GM12801 (cell line): ENCODE results near the gene NTMT1.

Source experiments
- CTCF ChIP-seq: IDR thresholded peaks from one replicate; pipeline ENCODE4 v1.5.1; 2011; ENCODE audit warnings: control low read depth; ENCODE audit not compliant: insufficient read length; ENCODE audit errors: extremely low read depth

The NTMT1 gene

DNA sequence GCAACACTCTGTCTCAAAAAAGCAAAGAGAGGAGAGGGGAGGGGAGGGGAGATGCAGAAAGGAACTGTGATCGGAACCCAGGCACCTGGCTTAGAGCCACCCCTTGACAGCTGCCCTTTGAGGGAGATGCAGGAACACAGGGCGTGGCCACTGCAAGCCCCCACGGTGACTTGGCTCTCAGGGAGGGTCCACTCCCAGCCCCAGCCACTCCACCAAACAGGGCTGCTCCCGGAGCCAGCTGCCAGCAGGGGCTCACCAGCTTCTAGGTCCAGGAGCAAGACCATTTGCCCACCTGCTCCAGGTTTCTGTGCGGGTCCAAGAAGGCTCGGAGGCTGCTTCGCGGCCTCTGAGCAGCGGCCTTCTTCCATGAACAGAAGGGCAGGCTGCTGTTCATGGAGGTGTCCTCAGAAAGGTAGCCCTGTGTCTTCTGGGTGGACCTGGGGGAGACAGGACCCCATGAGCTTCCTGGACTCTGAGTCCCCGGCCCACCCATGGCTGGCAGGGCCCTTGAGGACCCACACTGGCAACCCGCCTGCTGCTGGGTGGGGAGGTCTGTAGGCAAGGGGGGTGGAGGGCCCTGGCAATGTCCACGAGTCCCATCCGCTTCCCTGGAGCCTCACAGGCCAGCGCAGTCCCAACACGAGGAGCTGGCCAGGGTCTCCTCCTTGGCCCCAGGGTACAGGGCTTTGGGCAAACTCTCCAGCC lies 13.0 kb upstream of the NTMT1 start:
- TF ChIP-seq CTCF, result no peak

DNA sequence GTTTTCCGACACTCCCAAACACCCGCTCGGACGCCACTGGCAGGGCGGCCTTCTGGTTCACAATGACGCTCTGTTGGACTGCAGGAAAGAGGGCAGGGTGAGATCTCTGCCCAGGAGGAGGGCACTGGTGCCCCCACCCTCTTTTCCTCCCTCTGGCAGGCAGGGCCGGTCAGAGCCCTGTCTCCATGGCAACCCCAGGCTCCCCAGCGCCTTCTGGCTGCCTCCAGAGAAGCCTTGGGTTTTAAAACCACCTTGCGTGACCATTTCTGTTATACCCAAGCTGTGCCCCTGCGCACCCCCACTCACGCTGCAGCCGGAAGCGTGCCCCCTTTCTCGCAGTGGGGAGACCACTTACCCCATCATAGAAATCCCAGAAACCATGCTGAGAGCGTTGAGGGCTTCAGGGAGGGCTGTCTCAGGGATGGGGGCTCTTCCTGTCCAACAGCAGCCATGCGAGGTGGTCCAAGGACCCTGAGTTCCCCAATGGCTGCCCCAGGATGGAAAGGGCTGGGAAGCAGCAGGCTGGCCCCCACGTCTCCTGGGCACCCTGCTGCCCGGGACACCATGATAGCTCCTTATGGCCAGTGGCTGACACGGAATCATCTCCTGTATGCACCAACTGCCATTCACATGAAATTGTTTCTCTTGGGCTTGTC lies 12.3 kb upstream of the NTMT1 start:
- TF ChIP-seq CTCF, result no peak

- TF ChIP-seq CTCF, result no peak
These were observed 11.0 kb upstream of the NTMT1 start for GRCh38 chr9:129614932-129615331.

- no peak for TF ChIP-seq CTCF
These were observed 10.3 kb upstream of the NTMT1 start for GRCh38 chr9:129615407-129616285.

- TF ChIP-seq CTCF, result no peak
These were observed 8.8 kb upstream of the NTMT1 start for GRCh38 chr9:129617167-129617566.

DNA sequence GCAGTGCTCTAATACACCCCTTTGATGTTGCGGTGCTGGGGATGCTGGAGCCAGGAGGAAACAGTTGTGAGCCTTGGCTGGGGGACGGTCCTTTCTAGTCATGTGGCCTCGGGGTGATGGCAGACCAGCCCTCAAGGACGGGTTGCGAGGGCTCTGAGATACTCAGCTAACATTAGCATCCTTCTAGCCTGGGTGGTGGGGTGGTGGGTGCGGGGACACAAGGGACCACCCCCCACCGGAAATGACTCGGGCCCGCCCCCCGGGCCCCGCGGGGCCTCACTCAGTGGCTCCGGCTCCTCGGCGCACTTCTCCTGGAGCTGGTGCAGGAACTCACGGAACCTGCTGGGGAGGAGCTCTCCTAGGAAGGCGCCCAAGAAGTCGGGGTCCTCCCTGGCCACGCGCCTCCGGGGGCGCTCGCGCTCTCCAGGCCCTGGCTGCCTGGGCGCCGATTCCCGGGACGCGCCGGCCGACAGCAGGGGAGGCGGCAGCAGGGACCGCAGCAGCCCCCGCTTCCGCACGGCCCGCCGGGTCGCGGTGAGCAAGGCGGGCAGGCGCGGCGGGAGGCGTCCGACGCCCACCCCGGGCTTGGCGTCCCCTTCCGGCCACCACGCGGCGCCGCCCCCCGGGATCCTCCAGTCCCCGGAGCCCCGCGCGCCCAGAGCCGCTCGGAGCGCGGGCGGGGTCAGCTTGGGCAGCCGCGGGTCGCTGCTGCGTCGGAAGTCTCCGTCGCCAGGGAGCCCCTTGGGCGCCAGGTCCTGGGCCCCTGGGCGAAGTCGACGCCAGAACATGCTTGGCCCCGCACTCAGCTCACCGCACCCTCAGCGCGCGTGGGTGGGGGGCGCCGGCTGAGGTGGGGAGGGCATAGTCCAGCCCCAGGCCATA lies 5.9 kb upstream of the NTMT1 start:
- TF ChIP-seq CTCF, result no peak
